LNCaP clone FGC (cell line): ENCODE results near the gene TTC4.

Source experiments
- DNase-seq: peaks from one replicate; pipeline ENCODE4 v3.0.0-alpha.2; 2011; ENCODE audit warnings: low read depth
- H3K4me3 ChIP-seq: 2 replicates; pipeline ENCODE4 v1.5.1; 2011; ENCODE audit warnings: mild to moderate bottlenecking, low read depth, low read length, control low read depth
- CTCF ChIP-seq: IDR thresholded peaks from 2 replicates; pipeline ENCODE4 v1.5.1; 2012; ENCODE audit warnings: mild to moderate bottlenecking; ENCODE audit not compliant: control insufficient read depth, insufficient read depth; ENCODE audit errors: extremely low read depth

Gene TTC4

DNA sequence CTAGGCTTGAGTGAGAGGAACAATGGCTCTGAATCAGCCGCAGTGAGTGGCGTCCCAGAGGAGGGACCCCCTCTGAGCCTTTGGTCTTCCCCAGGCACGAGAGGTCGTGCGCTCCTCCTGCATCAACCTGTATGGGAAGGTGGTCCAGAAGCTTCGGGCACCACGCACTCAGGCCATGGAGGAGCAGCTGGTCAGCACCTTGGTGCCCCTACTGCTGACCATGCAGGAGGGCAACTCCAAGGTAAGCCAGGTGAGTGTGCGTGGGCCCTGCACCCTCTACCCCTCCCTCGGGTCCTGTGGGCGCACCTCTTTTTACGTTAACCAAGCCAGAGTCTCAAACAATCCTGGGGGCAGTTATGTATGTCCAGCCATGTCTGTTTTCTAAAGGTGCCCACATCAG is 13.7 kb upstream of the TTC4 start:
- no peak for DNase-seq
- no peak overlapping the region for H3K4me3 ChIP-seq
- no peak for TF ChIP-seq CTCF

GRCh38 chr1:54703471-54703870 is 12.2 kb upstream of the TTC4 start:
- no peak for DNase-seq
- no peak overlapping the region for H3K4me3 ChIP-seq
- TF ChIP-seq CTCF, result no peak

GRCh38 chr1:54705153-54705552 is 10.5 kb upstream of the TTC4 start:
- H3K4me3 ChIP-seq, result no peak overlapping the region
- no peak for TF ChIP-seq CTCF
- no peak for DNase-seq

GRCh38 chr1:54706419-54706818 is 9.2 kb upstream of the TTC4 start:
- H3K4me3 ChIP-seq, result no peak overlapping the region
- no peak for DNase-seq
- no peak for TF ChIP-seq CTCF

DNA sequence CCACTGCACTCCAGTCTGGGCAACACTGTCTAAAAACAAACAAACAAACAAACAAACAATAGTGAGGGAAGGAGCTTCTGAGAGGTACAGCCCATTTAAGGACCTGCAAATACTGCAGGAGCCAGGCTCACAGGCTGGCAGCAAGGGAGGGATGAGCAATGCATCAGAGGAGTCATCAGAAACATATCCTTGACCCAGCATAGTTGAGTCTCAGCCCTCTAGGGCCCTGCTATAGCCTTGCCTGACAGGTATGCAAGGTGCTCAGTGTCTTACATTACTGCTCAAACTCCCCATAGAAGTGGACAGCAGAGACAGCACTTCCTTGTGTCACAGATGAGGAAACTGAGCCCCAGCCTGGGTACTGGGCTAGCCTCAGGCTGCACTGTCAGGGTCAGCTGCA is 7.3 kb upstream of the TTC4 start:
- TF ChIP-seq CTCF, result no peak
- no peak for DNase-seq

DNA sequence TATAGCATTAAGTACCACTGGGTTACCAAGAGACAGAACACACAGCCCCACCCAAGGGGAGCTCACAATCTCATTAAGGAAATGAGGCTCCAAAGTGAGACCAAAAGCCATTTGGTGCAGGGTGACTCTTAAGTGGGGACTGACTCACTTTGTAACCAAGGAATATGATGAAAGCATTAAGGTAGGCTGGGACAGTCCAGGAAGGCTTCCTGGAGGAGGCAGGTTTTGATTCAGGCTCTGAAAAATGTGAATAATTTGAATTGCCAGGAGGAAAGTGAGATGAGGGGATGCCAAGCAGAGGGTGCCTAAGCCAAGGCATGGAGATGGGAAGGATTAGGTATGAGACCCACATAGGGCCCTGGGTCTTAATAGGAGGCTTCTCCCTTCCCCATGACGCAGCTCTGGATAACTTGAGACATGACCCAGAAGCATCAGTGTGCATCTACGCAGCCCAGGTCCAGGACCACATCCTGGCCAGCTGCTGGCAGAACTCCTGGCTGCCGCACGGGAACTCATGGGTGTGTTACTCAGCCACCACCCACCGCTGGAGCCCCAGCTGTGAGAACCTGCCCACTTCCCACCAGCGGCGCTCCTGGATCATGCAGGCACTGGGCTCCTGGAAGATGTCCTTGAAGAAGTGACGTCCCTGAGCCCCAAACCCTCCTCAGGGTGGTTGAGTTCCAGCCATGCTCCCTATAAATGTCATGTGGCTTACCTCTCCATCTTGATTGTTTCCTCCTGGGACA is 5.9 kb upstream of the TTC4 start:
- DNase-seq, result no peak
- no peak overlapping the region for H3K4me3 ChIP-seq
- no peak for TF ChIP-seq CTCF

More for the DNA sequence above, 7.3 kb upstream of the TTC4 start:
- no peak overlapping the region for H3K4me3 ChIP-seq

DNA sequence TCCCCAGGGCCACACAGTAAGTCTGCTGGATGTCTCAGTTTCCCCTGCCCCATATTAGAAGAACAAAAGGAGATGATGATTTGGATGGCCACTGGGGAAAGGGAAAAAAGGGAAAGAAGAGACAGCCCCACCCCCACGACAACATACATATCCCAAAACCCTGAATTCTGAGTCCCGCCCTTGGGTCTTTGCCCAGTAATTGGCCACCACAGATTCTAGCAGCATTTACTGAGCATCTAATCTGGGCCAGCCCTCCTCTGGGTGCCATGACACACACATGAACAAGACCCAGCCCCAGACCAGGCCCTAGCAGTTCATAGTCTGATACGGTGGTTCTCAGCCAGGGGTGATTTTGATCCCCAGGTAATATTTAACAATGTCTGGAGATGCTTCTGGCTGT is 5.2 kb upstream of the TTC4 start:
- TF ChIP-seq CTCF, result no peak
- no peak for DNase-seq
- no peak overlapping the region for H3K4me3 ChIP-seq
